Transverse colon (tissue), 4 donors: ENCODE measurements around the gene DISC1.

Source experiments
- EP300 ChIP-seq: sonication (generic); formaldehyde crosslinking; IDR thresholded peaks from one replicate; pipeline ENCODE4 v1.6.1; 2017; ENCODE audit warnings: antibody characterized with exemption, low read depth
- POLR2A ChIP-seq: fragments of 450-650 bp; IDR thresholded peaks from one replicate; pipeline ENCODE4 v1.6.1; 2016; ENCODE audit warnings: antibody characterized with exemption, mild to moderate bottlenecking, moderate library complexity
- POLR2AphosphoS5 ChIP-seq, 3 donors: sonication (generic); formaldehyde crosslinking; IDR thresholded peaks; one replicate each; pipeline ENCODE4 v1.6.1; 2016; ENCODE audit warnings: antibody characterized with exemption in 3 of 3
- TF ChIP-seq, protein P1 (sequence below), 5 experiments: fragments of 200-600 bp in 3 of 5; fragments of 450-650 bp in 2 of 5; sonication (generic) in 3 of 5; IDR thresholded peaks; 1 replicate in 2 of 5; 2 replicates in 3 of 5; pipeline ENCODE4 v1.5.1; 2016 to 2017; ENCODE audit warnings: antibody characterized with exemption in 5 of 5, inconsistent platforms in 3 of 5, mild to moderate bottlenecking in 2 of 5, moderate library complexity in 1 of 5

DNA sequence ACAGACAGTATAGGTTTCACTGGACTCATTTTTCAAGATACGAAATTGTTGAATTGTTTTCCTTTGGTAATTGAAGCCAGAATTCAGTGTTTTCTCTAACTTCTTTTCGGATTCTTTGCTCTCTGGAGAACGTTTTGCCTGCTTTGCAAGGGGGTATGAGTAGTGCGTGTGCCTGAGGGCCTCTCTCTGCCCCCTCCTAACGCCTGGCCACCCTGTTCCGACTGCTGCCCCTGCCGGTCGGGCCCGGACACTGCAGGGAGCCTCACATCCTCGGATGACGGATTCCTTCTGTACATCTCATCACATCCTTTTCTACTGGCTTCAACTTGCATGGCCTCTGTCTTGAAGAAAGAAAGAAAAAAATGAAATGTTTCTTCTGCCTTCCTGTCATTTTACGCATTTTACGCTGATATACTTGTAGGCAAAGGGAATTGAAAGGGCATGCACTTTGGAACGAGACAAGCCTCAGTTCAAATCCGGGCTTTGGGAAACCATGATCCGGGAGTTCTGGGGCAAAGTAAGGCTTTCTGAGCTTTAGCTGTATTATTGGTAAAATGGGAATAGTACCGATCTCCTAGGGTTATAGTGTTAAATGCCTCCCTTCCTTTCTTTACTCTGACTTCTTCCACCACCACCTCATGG is 65.1 kb downstream of the DISC1 start:
- TF ChIP-seq, protein P1, sequence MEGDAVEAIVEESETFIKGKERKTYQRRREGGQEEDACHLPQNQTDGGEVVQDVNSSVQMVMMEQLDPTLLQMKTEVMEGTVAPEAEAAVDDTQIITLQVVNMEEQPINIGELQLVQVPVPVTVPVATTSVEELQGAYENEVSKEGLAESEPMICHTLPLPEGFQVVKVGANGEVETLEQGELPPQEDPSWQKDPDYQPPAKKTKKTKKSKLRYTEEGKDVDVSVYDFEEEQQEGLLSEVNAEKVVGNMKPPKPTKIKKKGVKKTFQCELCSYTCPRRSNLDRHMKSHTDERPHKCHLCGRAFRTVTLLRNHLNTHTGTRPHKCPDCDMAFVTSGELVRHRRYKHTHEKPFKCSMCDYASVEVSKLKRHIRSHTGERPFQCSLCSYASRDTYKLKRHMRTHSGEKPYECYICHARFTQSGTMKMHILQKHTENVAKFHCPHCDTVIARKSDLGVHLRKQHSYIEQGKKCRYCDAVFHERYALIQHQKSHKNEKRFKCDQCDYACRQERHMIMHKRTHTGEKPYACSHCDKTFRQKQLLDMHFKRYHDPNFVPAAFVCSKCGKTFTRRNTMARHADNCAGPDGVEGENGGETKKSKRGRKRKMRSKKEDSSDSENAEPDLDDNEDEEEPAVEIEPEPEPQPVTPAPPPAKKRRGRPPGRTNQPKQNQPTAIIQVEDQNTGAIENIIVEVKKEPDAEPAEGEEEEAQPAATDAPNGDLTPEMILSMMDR (IDR thresholded peaks at IDR 0.05): peak in 2 of 5 experiments; percentile 11 to 15
- TF ChIP-seq EP300 (no peak), POLR2AphosphoS5 (IDR thresholded peaks at IDR 0.05) (no peak), POLR2A (no peak)
